ENCODE measurements around the gene OCRL. TPM values are rescaled to one million over a fixed set of nuclear protein-coding genes. Genes with fewer than 3 reads are reported as not detected.

Gene OCRL
- total and polyA plus RNA-seq, 2 of the 13 experiments (the other 11 are each of a cell fraction or from before 2014, with no cell fraction given) = 13.4 to 32.0 TPM

DNA sequence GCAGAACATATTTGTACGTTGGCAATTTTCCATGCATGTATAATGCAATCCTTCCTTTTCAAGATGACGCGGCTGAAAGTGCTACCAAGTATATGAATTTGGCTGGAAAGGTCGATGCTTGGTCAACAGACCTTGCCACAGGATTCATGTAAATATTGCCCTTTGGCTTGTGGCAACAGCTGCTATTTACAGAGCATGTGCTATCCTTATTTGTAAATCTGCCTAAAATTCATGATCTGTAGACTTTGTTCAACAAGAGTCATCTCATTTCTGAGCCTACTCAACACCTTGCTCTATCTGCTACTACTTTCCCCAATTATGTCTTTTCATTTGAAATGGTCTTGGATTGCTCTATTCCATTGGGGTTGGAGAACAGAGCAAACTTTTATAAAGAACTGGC is 14.9 kb upstream of the OCRL start (continued):
- no peak for TF ChIP-seq XRCC5 (optimal IDR thresholded peaks at IDR 0.05; ENCODE audit: low read length)
- TF ChIP-seq KLF9 (CRISPR knock-in tag; IDR thresholded peaks at IDR 0.05; ENCODE audit: low read depth) = no peak
- TF ChIP-seq, protein P1, sequence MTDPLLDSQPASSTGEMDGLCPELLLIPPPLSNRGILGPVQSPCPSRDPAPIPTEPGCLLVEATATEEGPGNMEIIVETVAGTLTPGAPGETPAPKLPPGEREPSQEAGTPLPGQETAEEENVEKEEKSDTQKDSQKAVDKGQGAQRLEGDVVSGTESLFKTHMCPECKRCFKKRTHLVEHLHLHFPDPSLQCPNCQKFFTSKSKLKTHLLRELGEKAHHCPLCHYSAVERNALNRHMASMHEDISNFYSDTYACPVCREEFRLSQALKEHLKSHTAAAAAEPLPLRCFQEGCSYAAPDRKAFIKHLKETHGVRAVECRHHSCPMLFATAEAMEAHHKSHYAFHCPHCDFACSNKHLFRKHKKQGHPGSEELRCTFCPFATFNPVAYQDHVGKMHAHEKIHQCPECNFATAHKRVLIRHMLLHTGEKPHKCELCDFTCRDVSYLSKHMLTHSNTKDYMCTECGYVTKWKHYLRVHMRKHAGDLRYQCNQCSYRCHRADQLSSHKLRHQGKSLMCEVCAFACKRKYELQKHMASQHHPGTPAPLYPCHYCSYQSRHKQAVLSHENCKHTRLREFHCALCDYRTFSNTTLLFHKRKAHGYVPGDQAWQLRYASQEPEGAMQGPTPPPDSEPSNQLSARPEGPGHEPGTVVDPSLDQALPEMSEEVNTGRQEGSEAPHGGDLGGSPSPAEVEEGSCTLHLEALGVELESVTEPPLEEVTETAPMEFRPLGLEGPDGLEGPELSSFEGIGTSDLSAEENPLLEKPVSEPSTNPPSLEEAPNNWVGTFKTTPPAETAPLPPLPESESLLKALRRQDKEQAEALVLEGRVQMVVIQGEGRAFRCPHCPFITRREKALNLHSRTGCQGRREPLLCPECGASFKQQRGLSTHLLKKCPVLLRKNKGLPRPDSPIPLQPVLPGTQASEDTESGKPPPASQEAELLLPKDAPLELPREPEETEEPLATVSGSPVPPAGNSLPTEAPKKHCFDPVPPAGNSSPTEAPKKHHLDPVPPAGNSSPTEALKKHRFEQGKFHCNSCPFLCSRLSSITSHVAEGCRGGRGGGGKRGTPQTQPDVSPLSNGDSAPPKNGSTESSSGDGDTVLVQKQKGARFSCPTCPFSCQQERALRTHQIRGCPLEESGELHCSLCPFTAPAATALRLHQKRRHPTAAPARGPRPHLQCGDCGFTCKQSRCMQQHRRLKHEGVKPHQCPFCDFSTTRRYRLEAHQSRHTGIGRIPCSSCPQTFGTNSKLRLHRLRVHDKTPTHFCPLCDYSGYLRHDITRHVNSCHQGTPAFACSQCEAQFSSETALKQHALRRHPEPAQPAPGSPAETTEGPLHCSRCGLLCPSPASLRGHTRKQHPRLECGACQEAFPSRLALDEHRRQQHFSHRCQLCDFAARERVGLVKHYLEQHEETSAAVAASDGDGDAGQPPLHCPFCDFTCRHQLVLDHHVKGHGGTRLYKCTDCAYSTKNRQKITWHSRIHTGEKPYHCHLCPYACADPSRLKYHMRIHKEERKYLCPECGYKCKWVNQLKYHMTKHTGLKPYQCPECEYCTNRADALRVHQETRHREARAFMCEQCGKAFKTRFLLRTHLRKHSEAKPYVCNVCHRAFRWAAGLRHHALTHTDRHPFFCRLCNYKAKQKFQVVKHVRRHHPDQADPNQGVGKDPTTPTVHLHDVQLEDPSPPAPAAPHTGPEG (CRISPR knock-in tag; IDR thresholded peaks at IDR 0.05) = no peak
- TF ChIP-seq ZNF460 (CRISPR knock-in tag; IDR thresholded peaks at IDR 0.05; ENCODE audit: borderline replicate concordance) = no peak
- no peak for TF ChIP-seq ZNF737 (CRISPR knock-in tag; IDR thresholded peaks at IDR 0.05; ENCODE audit: borderline replicate concordance)
- TF ChIP-seq, protein P2, sequence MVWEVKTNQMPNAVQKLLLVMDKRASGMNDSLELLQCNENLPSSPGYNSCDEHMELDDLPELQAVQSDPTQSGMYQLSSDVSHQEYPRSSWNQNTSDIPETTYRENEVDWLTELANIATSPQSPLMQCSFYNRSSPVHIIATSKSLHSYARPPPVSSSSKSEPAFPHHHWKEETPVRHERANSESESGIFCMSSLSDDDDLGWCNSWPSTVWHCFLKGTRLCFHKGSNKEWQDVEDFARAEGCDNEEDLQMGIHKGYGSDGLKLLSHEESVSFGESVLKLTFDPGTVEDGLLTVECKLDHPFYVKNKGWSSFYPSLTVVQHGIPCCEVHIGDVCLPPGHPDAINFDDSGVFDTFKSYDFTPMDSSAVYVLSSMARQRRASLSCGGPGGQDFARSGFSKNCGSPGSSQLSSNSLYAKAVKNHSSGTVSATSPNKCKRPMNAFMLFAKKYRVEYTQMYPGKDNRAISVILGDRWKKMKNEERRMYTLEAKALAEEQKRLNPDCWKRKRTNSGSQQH (CRISPR knock-in tag; IDR thresholded peaks at IDR 0.05; ENCODE audit: low read depth) = 0 out of 2 replicates have a peak, but pooled peaks have one; percentile 65
- TF ChIP-seq NFATC3 (CRISPR knock-in tag; IDR thresholded peaks at IDR 0.05) = no peak
- TF ChIP-seq HCFC1 (IDR thresholded peaks at IDR 0.05; ENCODE audit: low read depth, low read length) = no peak
- TF ChIP-seq PAF1 (CRISPR knock-in tag; IDR thresholded peaks at IDR 0.05) = no peak
- peak; percentile 49 for TF ChIP-seq ZFP36 (IDR thresholded peaks at IDR 0.05; ENCODE audit: borderline replicate concordance, low read depth, low read length, partially characterized antibody)
- peak; percentile 79 for TF ChIP-seq FOXJ3 (CRISPR knock-in tag; IDR thresholded peaks at IDR 0.05; ENCODE audit: borderline replicate concordance)
- TF ChIP-seq, protein P3, sequence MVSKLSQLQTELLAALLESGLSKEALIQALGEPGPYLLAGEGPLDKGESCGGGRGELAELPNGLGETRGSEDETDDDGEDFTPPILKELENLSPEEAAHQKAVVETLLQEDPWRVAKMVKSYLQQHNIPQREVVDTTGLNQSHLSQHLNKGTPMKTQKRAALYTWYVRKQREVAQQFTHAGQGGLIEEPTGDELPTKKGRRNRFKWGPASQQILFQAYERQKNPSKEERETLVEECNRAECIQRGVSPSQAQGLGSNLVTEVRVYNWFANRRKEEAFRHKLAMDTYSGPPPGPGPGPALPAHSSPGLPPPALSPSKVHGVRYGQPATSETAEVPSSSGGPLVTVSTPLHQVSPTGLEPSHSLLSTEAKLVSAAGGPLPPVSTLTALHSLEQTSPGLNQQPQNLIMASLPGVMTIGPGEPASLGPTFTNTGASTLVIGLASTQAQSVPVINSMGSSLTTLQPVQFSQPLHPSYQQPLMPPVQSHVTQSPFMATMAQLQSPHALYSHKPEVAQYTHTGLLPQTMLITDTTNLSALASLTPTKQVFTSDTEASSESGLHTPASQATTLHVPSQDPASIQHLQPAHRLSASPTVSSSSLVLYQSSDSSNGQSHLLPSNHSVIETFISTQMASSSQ (IDR thresholded peaks at IDR 0.05; ENCODE audit: low read depth) = peak; percentile 73
- TF ChIP-seq, protein P3 (CRISPR knock-in tag; IDR thresholded peaks at IDR 0.05; ENCODE audit: borderline replicate concordance) = peak; percentile 63; the same call in 1 of the 2 replicates
- TF ChIP-seq, protein P4, sequence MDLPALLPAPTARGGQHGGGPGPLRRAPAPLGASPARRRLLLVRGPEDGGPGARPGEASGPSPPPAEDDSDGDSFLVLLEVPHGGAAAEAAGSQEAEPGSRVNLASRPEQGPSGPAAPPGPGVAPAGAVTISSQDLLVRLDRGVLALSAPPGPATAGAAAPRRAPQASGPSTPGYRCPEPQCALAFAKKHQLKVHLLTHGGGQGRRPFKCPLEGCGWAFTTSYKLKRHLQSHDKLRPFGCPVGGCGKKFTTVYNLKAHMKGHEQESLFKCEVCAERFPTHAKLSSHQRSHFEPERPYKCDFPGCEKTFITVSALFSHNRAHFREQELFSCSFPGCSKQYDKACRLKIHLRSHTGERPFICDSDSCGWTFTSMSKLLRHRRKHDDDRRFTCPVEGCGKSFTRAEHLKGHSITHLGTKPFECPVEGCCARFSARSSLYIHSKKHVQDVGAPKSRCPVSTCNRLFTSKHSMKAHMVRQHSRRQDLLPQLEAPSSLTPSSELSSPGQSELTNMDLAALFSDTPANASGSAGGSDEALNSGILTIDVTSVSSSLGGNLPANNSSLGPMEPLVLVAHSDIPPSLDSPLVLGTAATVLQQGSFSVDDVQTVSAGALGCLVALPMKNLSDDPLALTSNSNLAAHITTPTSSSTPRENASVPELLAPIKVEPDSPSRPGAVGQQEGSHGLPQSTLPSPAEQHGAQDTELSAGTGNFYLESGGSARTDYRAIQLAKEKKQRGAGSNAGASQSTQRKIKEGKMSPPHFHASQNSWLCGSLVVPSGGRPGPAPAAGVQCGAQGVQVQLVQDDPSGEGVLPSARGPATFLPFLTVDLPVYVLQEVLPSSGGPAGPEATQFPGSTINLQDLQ (CRISPR knock-in tag; IDR thresholded peaks at IDR 0.05) = no peak
- TF ChIP-seq KLF6 (CRISPR knock-in tag; IDR thresholded peaks at IDR 0.05) = 0 out of 2 replicates have a peak, but pooled peaks have one; percentile 29
- TF ChIP-seq ZBTB7A (CRISPR knock-in tag; IDR thresholded peaks at IDR 0.05) = no peak
- no peak for TF ChIP-seq AKAP8 (CRISPR knock-in tag; IDR thresholded peaks at IDR 0.05)

Data from HepG2 (cell line).